Endodermal cell (in vitro differentiated cells): Measurements from ENCODE around the gene NFYB. TPM values are rescaled to one million over a fixed set of nuclear protein-coding genes. Genes with fewer than 3 reads are reported as not detected.

Source experiments
- DNase-seq: peaks from one replicate; pipeline ENCODE4 v3.0.0-alpha.2; 2017
- H3K27ac ChIP-seq: 2 replicates; pipeline ENCODE4 v1.5.1; 2013; ENCODE audit warnings: mild to moderate bottlenecking, low read depth, low read length, moderate library complexity
- H3K27me3 ChIP-seq: 2 replicates; pipeline ENCODE4 v1.6.1; 2013; ENCODE audit warnings: mild to moderate bottlenecking, low read length, moderate library complexity; ENCODE audit not compliant: insufficient read depth, control insufficient read depth, poor library complexity, severe bottlenecking
- H3K36me3 ChIP-seq: 2 replicates; pipeline ENCODE4 v1.7.0; 2013; ENCODE audit warnings: mild to moderate bottlenecking, low read length, moderate library complexity; ENCODE audit not compliant: control insufficient read depth, insufficient read depth
- H3K4me1 ChIP-seq: one replicate; pipeline ENCODE4 v1.7.0; 2013; ENCODE audit warnings: low read length; ENCODE audit not compliant: control insufficient read depth, insufficient read depth
- H3K4me3 ChIP-seq: 2 replicates; pipeline ENCODE4 v1.5.1; 2013; ENCODE audit warnings: mild to moderate bottlenecking, low read length, moderate library complexity
- H3K9ac ChIP-seq: 2 replicates; pipeline ENCODE4 v1.6.1; 2013; ENCODE audit warnings: mild to moderate bottlenecking, low read length, moderate library complexity; ENCODE audit not compliant: poor library complexity, severe bottlenecking; ENCODE audit errors: extremely low read depth
- H3K9me3 ChIP-seq: 2 replicates; pipeline ENCODE4 v1.6.1; 2013; ENCODE audit warnings: mild to moderate bottlenecking, low read length, moderate library complexity; ENCODE audit not compliant: control insufficient read depth
- H3K27ac Mint-ChIP-seq: 2 replicates; pipeline ENCODE4 v1.8.0; 2020; ENCODE audit warnings: mixed read lengths
- H3K27me3 Mint-ChIP-seq: 2 replicates; pipeline ENCODE4 v1.8.0; 2021; ENCODE audit warnings: mild to moderate bottlenecking, mixed read lengths; ENCODE audit not compliant: insufficient read depth
- H3K36me3 Mint-ChIP-seq: 2 replicates; pipeline ENCODE4 v1.8.0; 2020; ENCODE audit warnings: low read depth, mixed read lengths
- H3K4me1 Mint-ChIP-seq: 2 replicates; pipeline ENCODE4 v1.8.0; 2020; ENCODE audit warnings: mixed read lengths
- H3K4me3 Mint-ChIP-seq: 2 replicates; pipeline ENCODE4 v1.8.0; 2020; ENCODE audit warnings: mild to moderate bottlenecking, moderate library complexity, mixed read lengths
- H3K9me3 Mint-ChIP-seq: 2 replicates; pipeline ENCODE4 v1.8.0; 2020; ENCODE audit warnings: mild to moderate bottlenecking, mixed read lengths
- CTCF ChIP-seq: fragments of 200-600 bp; sonication (generic); conservative IDR thresholded peaks from 2 replicates; pipeline ENCODE4 v1.5.0; 2021; ENCODE audit warnings: antibody characterized with exemption, mild to moderate bottlenecking
- WGBS, 2 experiments: methylation state at CpG; one replicate each; pipeline versions ENCODE4 v1.1.5 to v1.1.7; 2013; ENCODE audit warnings: missing lambda C conversion rate in 2 of 2, mixed read lengths in 1 of 2; ENCODE audit not compliant: insufficient coverage in 1 of 2, insufficient read length in 1 of 2; 5-methylcytosine and 5-hydroxymethylcytosine counted together
- total RNA-seq, 2 donors: library from RNA; stranded (reverse); fragmentation: NEBNext Ultra II Directional in 1 of 2; extraction: Animal tissue kit (Norgen Biotek cat#: 25700) in 1 of 2; gene quantifications; 2 replicates in 1 of 2; 3 replicates in 1 of 2; pipeline ENCODE4 v1.2.1, GENCODE V29; 2021

Gene NFYB
- total RNA-seq, 2 donors from 2014 or later: 31.2 to 36.3 TPM

GRCh38 chr12:104083769-104084475, 54.1 kb downstream of the NFYB start:
- no peak for TF ChIP-seq CTCF
- no peaks in the 10 kb centered on the region for H3K27me3 Mint-ChIP-seq
- WGBS, 2 experiments: 91 to 94% methylated on average over 8 of the region's 8 CpGs

DNA sequence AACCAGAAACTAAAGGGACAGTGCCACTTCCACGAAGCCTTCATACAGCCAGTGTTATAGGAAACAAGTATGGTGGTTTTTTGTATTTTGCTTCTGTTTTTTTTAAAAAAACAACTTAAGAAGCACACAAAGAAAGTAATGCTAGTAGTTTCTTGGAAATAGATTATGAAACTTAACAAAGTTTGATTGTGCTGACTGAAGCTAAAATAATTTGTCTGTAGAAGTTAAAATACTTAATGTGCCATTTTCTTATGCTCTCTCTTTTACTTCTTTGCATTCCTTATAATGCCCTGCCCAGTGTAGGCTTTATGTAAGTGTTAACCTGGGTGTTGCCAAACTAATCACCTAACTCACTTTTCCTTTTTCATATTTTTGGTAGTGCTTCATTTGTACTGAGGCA, 57.2 kb downstream of the NFYB start:
- Histone ChIP-seq H3K4me3 (no peak overlapping the region), H3K36me3 (peaks cover 9% of the 10 kb centered on the region), H3K9ac (no peak overlapping the region), H3K9me3 (no peaks in the 10 kb centered on the region), H3K27me3 (no peaks in the 10 kb centered on the region), H3K4me1 (no peaks in the 10 kb centered on the region), H3K27ac (no peak overlapping the region)
- no peaks in the 10 kb centered on the region for H3K9me3 Mint-ChIP-seq
- no peak overlapping the region for H3K27ac Mint-ChIP-seq
- no peak overlapping the region for H3K4me3 Mint-ChIP-seq
- H3K36me3 Mint-ChIP-seq: no peaks in the 10 kb centered on the region
- WGBS, 2 experiments: 75% methylated on average over 1 of the region's 1 CpG; no CpG with 5 or more reads in 1 of the 2 experiments
- no peak for DNase-seq
- no peaks in the 10 kb centered on the region for H3K4me1 Mint-ChIP-seq
- TF ChIP-seq CTCF: no peak
- H3K27me3 Mint-ChIP-seq: no peaks in the 10 kb centered on the region

More at GRCh38 chr12:104083769-104084475, 54.1 kb downstream of the NFYB start:
- no peak for DNase-seq
- no peak overlapping the region for H3K4me3 Mint-ChIP-seq
- Histone ChIP-seq H3K27me3 (no peaks in the 10 kb centered on the region), H3K27ac (no peak overlapping the region), H3K9ac (no peak overlapping the region), H3K9me3 (no peaks in the 10 kb centered on the region), H3K4me1 (no peaks in the 10 kb centered on the region), H3K4me3 (no peak overlapping the region), H3K36me3 (peaks cover 19% of the 10 kb centered on the region)
- H3K36me3 Mint-ChIP-seq: no peaks in the 10 kb centered on the region
- peaks cover 2% of the 10 kb centered on the region for H3K4me1 Mint-ChIP-seq
- H3K9me3 Mint-ChIP-seq: no peaks in the 10 kb centered on the region
- no peak overlapping the region for H3K27ac Mint-ChIP-seq

- Histone ChIP-seq H3K4me1 (no peaks in the 10 kb centered on the region), H3K27ac (no peak overlapping the region), H3K36me3 (peaks cover 9% of the 10 kb centered on the region), H3K27me3 (no peaks in the 10 kb centered on the region), H3K9me3 (no peaks in the 10 kb centered on the region), H3K4me3 (no peak overlapping the region), H3K9ac (no peak overlapping the region)
- Mint-ChIP-seq H3K27me3 (no peaks in the 10 kb centered on the region), H3K9me3 (no peaks in the 10 kb centered on the region), H3K4me1 (no peaks in the 10 kb centered on the region), H3K36me3 (no peaks in the 10 kb centered on the region), H3K4me3 (no peak overlapping the region), H3K27ac (no peak overlapping the region)
- WGBS, 2 experiments: 100% methylated on average over 1 of the region's 1 CpG; no CpG with 5 or more reads in 1 of the 2 experiments
- no peak for DNase-seq
- TF ChIP-seq CTCF: no peak
Measured at GRCh38 chr12:104079024-104079423, 59.0 kb downstream of the NFYB start.
